ENCODE measurements around the gene THRAP3.

- no peak for TF ChIP-seq EZH2 (IDR thresholded peaks at IDR 0.05)
- no peak for TF ChIP-seq POLR2AphosphoS5 (IDR thresholded peaks at IDR 0.05; ENCODE audit: borderline replicate concordance, low read depth, low read length)
- no peak for TF ChIP-seq FOXP2 (optimal IDR thresholded peaks at IDR 0.05; ENCODE audit: control extremely low read depth, extremely low read length, insufficient read depth)
These were observed 126.5 kb downstream of the THRAP3 start for GRCh38 chr1:36350659-36351226.
